Muscle of arm (tissue), 12 donors: ENCODE results near the gene KLK3. TPM values are rescaled to one million over a fixed set of nuclear protein-coding genes. Genes with fewer than 3 reads are reported as not detected.

Experiments used
- DNase-seq: peaks from one replicate; pipeline ENCODE4 v3.0.0-alpha.2; 2013
- polyA plus RNA-seq, 12 donors: library from polyadenylated mRNA; unstranded; fragments of 120-200 nt; gene quantifications; one replicate each; pipeline ENCODE4 v1.2.1, GENCODE V29; 2013; ENCODE audit not compliant: insufficient read length in 12 of 12

The KLK3 gene
- polyA plus RNA-seq, 12 donors: 9.4 TPM; not detected in 11

GRCh38 chr19:50830266-50831025 is 24.3 kb upstream of the KLK3 start:
- DNase-seq: no peak

GRCh38 chr19:50831026-50831396 is 23.7 kb upstream of the KLK3 start:
- DNase-seq: no peak

- no peak for DNase-seq
These were observed 22.0 kb upstream of the KLK3 start for GRCh38 chr19:50832666-50833065.

- no peak for DNase-seq
These were observed 21.5 kb upstream of the KLK3 start, which contains the start of gene KLK15 for GRCh38 chr19:50833117-50833801. KLK15 (minus strand) TSS chr19:50833574; CDS start chr19:50831492, 2,082 bp downstream.

- no peak for DNase-seq
These were observed 20.9 kb upstream of the KLK3 start for GRCh38 chr19:50833802-50834167.

GRCh38 chr19:50835103-50835784 is 19.5 kb upstream of the KLK3 start:
- DNase-seq: no peak

- DNase-seq: peak; percentile 29
These were observed 18.8 kb upstream of the KLK3 start for GRCh38 chr19:50835785-50836542.

GRCh38 chr19:50836543-50837195 is 18.0 kb upstream of the KLK3 start:
- no peak for DNase-seq

GRCh38 chr19:50837300-50837699 is 17.4 kb upstream of the KLK3 start:
- no peak for DNase-seq

- no peak for DNase-seq
These were observed 16.5 kb upstream of the KLK3 start for GRCh38 chr19:50838239-50838638.

GRCh38 chr19:50839712-50840655 is 14.7 kb upstream of the KLK3 start:
- DNase-seq: no peak

- DNase-seq: no peak
These were observed 12.6 kb upstream of the KLK3 start for GRCh38 chr19:50842130-50842529.

GRCh38 chr19:50843205-50843604 is 11.5 kb upstream of the KLK3 start:
- DNase-seq: no peak

GRCh38 chr19:50843701-50844221 is 11.0 kb upstream of the KLK3 start:
- no peak for DNase-seq

- no peak for DNase-seq
These were observed 10.3 kb upstream of the KLK3 start for GRCh38 chr19:50844296-50844935.

GRCh38 chr19:50850738-50851137 is 4.0 kb upstream of the KLK3 start:
- no peak for DNase-seq

GRCh38 chr19:50851620-50852019 is 3.1 kb upstream of the KLK3 start:
- DNase-seq: no peak

GRCh38 chr19:50857366-50857765 is 2.7 kb downstream of the KLK3 start:
- no peak for DNase-seq

- no peak for DNase-seq
These were observed 4.2 kb downstream of the KLK3 start for GRCh38 chr19:50858886-50859285.

GRCh38 chr19:50859849-50860248 is 5.1 kb downstream of the KLK3 start:
- no peak for DNase-seq
